Tibial artery (tissue), 4 donors: ENCODE data around the gene PIK3R1.
A peak's percentile ranks its signal among the peaks of the same experiment; 100 is the strongest.

Experiments used
- DNase-seq, 2 donors: peaks; one replicate each; pipeline ENCODE4 v3.0.0-alpha.2; 2019
- H3K27ac ChIP-seq, 2 donors: fragments of 200-600 bp; sonication (generic) in 1 of 2; 1 replicate in 1 of 2; 2 replicates in 1 of 2; pipeline ENCODE4 v1.5.1; 2018 to 2019; ENCODE audit warnings: mild to moderate bottlenecking in 1 of 2
- H3K27me3 ChIP-seq, 2 donors: fragments of 200-600 bp; sonication (generic) in 1 of 2; one replicate each; pipeline versions ENCODE4 v1.5.1 to v1.6.0; 2016 to 2019
- H3K36me3 ChIP-seq, 3 donors: fragments of 200-600 bp; sonication (generic) in 2 of 3; one replicate each; pipeline ENCODE4 v1.5.1; 2016 to 2019; ENCODE audit warnings: mild to moderate bottlenecking in 2 of 3
- H3K4me1 ChIP-seq, 4 donors: fragments of 200-600 bp; sonication (generic) in 2 of 4; 1 replicate in 3 of 4; 2 replicates in 1 of 4; pipeline ENCODE4 v1.5.1; 2016 to 2019
- H3K4me3 ChIP-seq, 2 donors: fragments of 200-600 bp; sonication (generic) in 1 of 2; 1 replicate in 1 of 2; 2 replicates in 1 of 2; pipeline ENCODE4 v1.5.1; 2018 to 2019; ENCODE audit warnings: mild to moderate bottlenecking in 2 of 2
- H3K9me3 ChIP-seq, 3 donors: fragments of 200-600 bp; sonication (generic) in 1 of 3; one replicate each; pipeline ENCODE4 v1.5.1; 2016 to 2019
- intact Hi-C: fragments of 100-400 bp; cut with DNase I; formaldehyde crosslinking; loops from one replicate; pipeline ENCODE4 v1.15.0; 2023; ENCODE audit warnings: low total_unique reads
- TF ChIP-seq, protein P1 (sequence below), 2 experiments: fragments of 200-600 bp in 1 of 2; fragments of 450-650 bp in 1 of 2; IDR thresholded peaks; one replicate each; pipeline ENCODE4 v1.5.1; 2017 to 2019; ENCODE audit warnings: antibody characterized with exemption in 2 of 2, mild to moderate bottlenecking in 1 of 2, moderate library complexity in 1 of 2

PIK3R1 gene

DNA sequence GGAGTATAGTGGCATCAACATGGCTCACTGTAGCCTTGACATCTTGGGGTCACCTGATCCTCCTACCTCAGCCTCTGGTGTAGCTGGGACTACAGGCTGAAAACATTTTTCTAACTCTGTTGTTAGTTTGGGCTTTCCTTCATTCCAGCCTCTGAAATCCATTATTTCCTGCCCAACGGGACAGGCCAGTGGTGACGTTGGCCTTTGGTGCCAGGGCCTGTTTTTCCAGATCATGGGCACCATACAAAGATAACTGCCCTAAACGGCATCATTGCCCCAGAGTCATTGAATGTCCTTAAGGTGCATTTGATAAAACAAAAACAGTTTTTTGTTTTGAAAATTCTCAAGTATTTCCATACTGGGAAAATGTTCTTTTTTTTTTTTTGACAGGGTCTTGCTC lies 32.1 kb downstream of the PIK3R1 start:
- Histone ChIP-seq H3K9me3 (no peaks in the 10 kb centered on the region), H3K27me3 (no peaks in the 10 kb centered on the region), H3K4me1 (peaks cover 0 to 86% (median 55%) of the 10 kb centered on the region in 4 donors), H3K36me3 (peaks cover 0 to 4% (median 0%) of the 10 kb centered on the region in 3 donors), H3K27ac (no peak overlapping the region), H3K4me3 (no peak overlapping the region)
- TF ChIP-seq, protein P1, sequence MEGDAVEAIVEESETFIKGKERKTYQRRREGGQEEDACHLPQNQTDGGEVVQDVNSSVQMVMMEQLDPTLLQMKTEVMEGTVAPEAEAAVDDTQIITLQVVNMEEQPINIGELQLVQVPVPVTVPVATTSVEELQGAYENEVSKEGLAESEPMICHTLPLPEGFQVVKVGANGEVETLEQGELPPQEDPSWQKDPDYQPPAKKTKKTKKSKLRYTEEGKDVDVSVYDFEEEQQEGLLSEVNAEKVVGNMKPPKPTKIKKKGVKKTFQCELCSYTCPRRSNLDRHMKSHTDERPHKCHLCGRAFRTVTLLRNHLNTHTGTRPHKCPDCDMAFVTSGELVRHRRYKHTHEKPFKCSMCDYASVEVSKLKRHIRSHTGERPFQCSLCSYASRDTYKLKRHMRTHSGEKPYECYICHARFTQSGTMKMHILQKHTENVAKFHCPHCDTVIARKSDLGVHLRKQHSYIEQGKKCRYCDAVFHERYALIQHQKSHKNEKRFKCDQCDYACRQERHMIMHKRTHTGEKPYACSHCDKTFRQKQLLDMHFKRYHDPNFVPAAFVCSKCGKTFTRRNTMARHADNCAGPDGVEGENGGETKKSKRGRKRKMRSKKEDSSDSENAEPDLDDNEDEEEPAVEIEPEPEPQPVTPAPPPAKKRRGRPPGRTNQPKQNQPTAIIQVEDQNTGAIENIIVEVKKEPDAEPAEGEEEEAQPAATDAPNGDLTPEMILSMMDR (IDR thresholded peaks at IDR 0.05): no peak
- DNase-seq: no peak
- intact Hi-C loops: no loop called here

- Histone ChIP-seq H3K4me1 (peaks cover 0 to 86% (median 49%) of the 10 kb centered on the region in 4 donors), H3K4me3 (no peak overlapping the region), H3K27me3 (no peaks in the 10 kb centered on the region), H3K36me3 (peaks cover 0 to 4% (median 0%) of the 10 kb centered on the region in 3 donors), H3K9me3 (no peaks in the 10 kb centered on the region), H3K27ac (no peak overlapping the region)
- intact Hi-C loops: no loop called here
- no peak for DNase-seq
- TF ChIP-seq, protein P1 (IDR thresholded peaks at IDR 0.05): no peak
These were observed 33.3 kb downstream of the PIK3R1 start for GRCh38 chr5:68248896-68249295.

DNA sequence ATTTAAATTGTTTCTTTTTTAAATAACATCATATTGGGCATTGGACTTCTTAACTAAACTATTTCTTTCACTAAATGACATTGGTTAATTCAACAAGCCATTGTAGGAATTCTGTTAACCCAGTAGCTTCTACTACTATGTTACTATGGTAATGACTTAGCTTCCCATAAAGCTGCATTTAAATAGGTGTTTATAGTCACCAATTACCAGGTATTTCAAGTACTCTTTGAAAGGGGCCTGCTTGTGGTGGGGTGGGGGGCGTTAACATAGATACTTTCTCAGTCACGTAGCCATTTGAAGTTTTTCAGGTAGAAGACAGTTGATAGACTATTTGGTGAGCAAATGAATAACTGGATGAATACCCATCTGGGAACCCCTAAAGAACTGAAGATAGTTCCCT lies 34.0 kb downstream of the PIK3R1 start:
- intact Hi-C loops: no loop called here
- Histone ChIP-seq H3K4me1 (peaks cover 0 to 87% (median 50%) of the 10 kb centered on the region in 4 donors), H3K36me3 (peaks cover 0 to 4% (median 0%) of the 10 kb centered on the region in 3 donors), H3K9me3 (no peaks in the 10 kb centered on the region), H3K27me3 (no peaks in the 10 kb centered on the region), H3K4me3 (no peak overlapping the region), H3K27ac (peak overlapping the region; percentile 69 to 75)
- DNase-seq: no peak
- TF ChIP-seq, protein P1 (IDR thresholded peaks at IDR 0.05): no peak

- TF ChIP-seq, protein P1 (IDR thresholded peaks at IDR 0.05): no peak
These were observed 35.2 kb downstream of the PIK3R1 start for GRCh38 chr5:68250661-68251298.

DNA sequence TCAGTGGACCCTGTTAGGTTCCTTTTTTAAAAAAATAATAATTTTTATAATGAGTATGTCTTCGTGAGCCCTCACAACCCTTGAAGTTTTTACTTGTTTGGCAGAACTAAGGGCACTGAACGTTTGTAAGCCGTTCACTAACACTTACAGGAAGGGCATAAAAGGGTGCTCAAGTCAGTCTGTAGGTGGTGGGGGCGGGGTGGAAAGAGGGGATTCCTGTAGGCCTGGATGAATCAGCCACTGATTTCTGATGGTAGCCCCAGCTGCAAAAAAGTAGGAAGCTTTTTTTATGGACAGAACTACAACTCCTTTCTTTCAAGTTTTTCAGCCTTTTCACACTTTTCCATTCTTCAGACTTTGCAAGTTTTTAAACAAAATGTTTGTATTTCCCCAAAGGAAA lies 35.8 kb downstream of the PIK3R1 start:
- peak in 1 of 2 donors; percentile 59 for DNase-seq
- intact Hi-C loops: loop anchor here (5.0 kb wide), 1 partner anchor 1004 kb away; no protein-coding TSS in a partner anchor
- Histone ChIP-seq H3K4me3 (no peak overlapping the region), H3K27ac (peak overlapping the region; percentile 69 to 75), H3K9me3 (no peaks in the 10 kb centered on the region), H3K27me3 (no peaks in the 10 kb centered on the region), H3K36me3 (peaks cover 0 to under 1% (median 0%) of the 10 kb centered on the region in 3 donors), H3K4me1 (peaks cover 0 to 90% (median 60%) of the 10 kb centered on the region in 4 donors)
- TF ChIP-seq, protein P1 (IDR thresholded peaks at IDR 0.05): no peak

More at GRCh38 chr5:68250661-68251298, 35.2 kb downstream of the PIK3R1 start:
- Histone ChIP-seq H3K36me3 (peaks cover 0 to 4% (median 0%) of the 10 kb centered on the region in 3 donors), H3K27me3 (no peaks in the 10 kb centered on the region), H3K9me3 (no peaks in the 10 kb centered on the region), H3K27ac (peak overlapping the region; percentile 69 to 75), H3K4me3 (no peak overlapping the region), H3K4me1 (peaks cover 0 to 88% (median 54%) of the 10 kb centered on the region in 4 donors)
- intact Hi-C loops: loop anchor here (5.0 kb wide), 1 partner anchor 1003 kb away; no protein-coding TSS in a partner anchor
- no peak for DNase-seq
